ENCODE results near the gene GAS6.

The GAS6 gene

DNA sequence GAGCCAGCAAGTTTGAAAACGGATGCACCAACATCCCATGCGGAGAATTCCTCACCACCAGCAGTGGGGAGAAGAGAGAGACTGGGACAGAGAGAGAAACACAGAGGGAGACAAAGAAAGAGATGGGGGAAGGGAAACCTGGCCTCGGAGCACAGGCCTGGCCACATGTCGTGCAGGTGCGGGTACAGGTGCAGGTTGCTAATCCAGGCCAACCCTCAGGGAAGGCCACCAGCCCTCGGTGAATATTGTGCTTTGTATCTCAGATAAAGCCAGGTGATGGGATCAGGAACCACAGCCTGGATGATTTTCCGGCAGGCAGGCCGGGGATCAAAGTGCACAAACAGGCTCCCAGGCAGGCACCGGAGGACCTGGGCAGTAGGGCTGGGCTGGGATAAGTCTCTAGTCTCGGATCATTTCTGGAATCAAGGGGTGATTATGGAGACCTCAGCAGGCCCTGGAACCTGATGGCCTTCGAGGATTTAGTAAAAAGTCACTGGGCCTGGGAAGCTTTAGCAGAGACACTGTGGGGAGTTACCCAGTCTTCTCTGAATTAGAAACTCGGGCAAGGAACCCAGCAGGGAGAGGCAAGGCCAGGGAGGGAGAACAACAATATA is 3.7 kb downstream of the GAS6 start:
- Histone ChIP-seq H3K9me3 (ENCODE audit: insufficient read depth, low read length, severe bottlenecking) (no peaks in the 10 kb centered on the region), H3K27me3 (ENCODE audit: insufficient read depth, low read length, poor library complexity) (peaks cover 16% of the 10 kb centered on the region), H3K79me2 (ENCODE audit: insufficient read depth, low read length) (no peaks in the 10 kb centered on the region), H3K4me3 (ENCODE audit: low read depth in 1 of 2, low read length in 2 of 2) (no peak overlapping the region), H3K4me2 (ENCODE audit: insufficient read depth, low read length) (no peak overlapping the region), H3K27ac (ENCODE audit: low read length) (no peak overlapping the region), H2AFZ (ENCODE audit: low read depth, low read length) (no peak overlapping the region), H3K9ac (ENCODE audit: low read depth, low read length) (no peak overlapping the region), H3K36me3 (ENCODE audit: insufficient read depth, low read length) (no peaks in the 10 kb centered on the region), H4K20me1 (ENCODE audit: insufficient read depth, low read length) (no peaks in the 10 kb centered on the region), H3K4me1 (ENCODE audit: insufficient read depth, low read length) (peaks cover 13% of the 10 kb centered on the region)
- no peak for TF ChIP-seq EZH2 (IDR thresholded peaks at IDR 0.05; ENCODE audit: borderline replicate concordance, low read depth, low read length, severe bottlenecking)
- TF ChIP-seq, protein P1, sequence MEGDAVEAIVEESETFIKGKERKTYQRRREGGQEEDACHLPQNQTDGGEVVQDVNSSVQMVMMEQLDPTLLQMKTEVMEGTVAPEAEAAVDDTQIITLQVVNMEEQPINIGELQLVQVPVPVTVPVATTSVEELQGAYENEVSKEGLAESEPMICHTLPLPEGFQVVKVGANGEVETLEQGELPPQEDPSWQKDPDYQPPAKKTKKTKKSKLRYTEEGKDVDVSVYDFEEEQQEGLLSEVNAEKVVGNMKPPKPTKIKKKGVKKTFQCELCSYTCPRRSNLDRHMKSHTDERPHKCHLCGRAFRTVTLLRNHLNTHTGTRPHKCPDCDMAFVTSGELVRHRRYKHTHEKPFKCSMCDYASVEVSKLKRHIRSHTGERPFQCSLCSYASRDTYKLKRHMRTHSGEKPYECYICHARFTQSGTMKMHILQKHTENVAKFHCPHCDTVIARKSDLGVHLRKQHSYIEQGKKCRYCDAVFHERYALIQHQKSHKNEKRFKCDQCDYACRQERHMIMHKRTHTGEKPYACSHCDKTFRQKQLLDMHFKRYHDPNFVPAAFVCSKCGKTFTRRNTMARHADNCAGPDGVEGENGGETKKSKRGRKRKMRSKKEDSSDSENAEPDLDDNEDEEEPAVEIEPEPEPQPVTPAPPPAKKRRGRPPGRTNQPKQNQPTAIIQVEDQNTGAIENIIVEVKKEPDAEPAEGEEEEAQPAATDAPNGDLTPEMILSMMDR (IDR thresholded peaks at IDR 0.05; ENCODE audit: borderline replicate concordance, extremely low read depth, low read length, poor library complexity, severe bottlenecking): no peak
- ATAC-seq (ENCODE audit: insufficient read depth, low read depth) (no peak), DNase-seq (peak; percentile 0)

GRCh38 chr13:113859311-113860050 is 4.4 kb downstream of the GAS6 start:
- no peaks in the 10 kb centered on the region for H3K9me3 ChIP-seq (ENCODE audit: insufficient read depth, low read length, severe bottlenecking)
- TF ChIP-seq, protein P1 (IDR thresholded peaks at IDR 0.05; ENCODE audit: borderline replicate concordance, extremely low read depth, low read length, poor library complexity, severe bottlenecking): no peak
- no peak for TF ChIP-seq EZH2 (IDR thresholded peaks at IDR 0.05; ENCODE audit: borderline replicate concordance, low read depth, low read length, severe bottlenecking)
- DNase-seq (peak; percentile 0), ATAC-seq (ENCODE audit: insufficient read depth, low read depth) (no peak)
- no peak overlapping the region for H2AFZ ChIP-seq (ENCODE audit: low read depth, low read length)
- H3K79me2 ChIP-seq (ENCODE audit: insufficient read depth, low read length): no peaks in the 10 kb centered on the region
- no peak overlapping the region for H3K27ac ChIP-seq (ENCODE audit: low read length)
- no peaks in the 10 kb centered on the region for H4K20me1 ChIP-seq (ENCODE audit: insufficient read depth, low read length)
- H3K4me2 ChIP-seq (ENCODE audit: insufficient read depth, low read length): no peak overlapping the region
- H3K36me3 ChIP-seq (ENCODE audit: insufficient read depth, low read length): no peaks in the 10 kb centered on the region
- peaks cover 14% of the 10 kb centered on the region for H3K27me3 ChIP-seq (ENCODE audit: insufficient read depth, low read length, poor library complexity)
- no peak overlapping the region for H3K4me3 ChIP-seq (ENCODE audit: low read depth in 1 of 2, low read length in 2 of 2)
- H3K4me1 ChIP-seq (ENCODE audit: insufficient read depth, low read length): peaks cover 20% of the 10 kb centered on the region
- H3K9ac ChIP-seq (ENCODE audit: low read depth, low read length): no peak overlapping the region

- DNase-seq: no peak
- no peak overlapping the region for H3K4me3 ChIP-seq (ENCODE audit: low read depth in 1 of 2, low read length in 2 of 2)
Observed at GRCh38 chr13:113857531-113858195, 6.2 kb downstream of the GAS6 start.

More at GRCh38 chr13:113857531-113858195, 6.2 kb downstream of the GAS6 start:
- ATAC-seq (ENCODE audit: insufficient read depth, low read depth): no peak
- H3K79me2 ChIP-seq (ENCODE audit: insufficient read depth, low read length): no peaks in the 10 kb centered on the region
- no peak overlapping the region for H3K9ac ChIP-seq (ENCODE audit: low read depth, low read length)
- H3K27me3 ChIP-seq (ENCODE audit: insufficient read depth, low read length, poor library complexity): peaks cover 4% of the 10 kb centered on the region
- no peak overlapping the region for H2AFZ ChIP-seq (ENCODE audit: low read depth, low read length)
- peaks cover 34% of the 10 kb centered on the region for H3K4me1 ChIP-seq (ENCODE audit: insufficient read depth, low read length)
- H3K36me3 ChIP-seq (ENCODE audit: insufficient read depth, low read length): no peaks in the 10 kb centered on the region
- TF ChIP-seq, protein P1 (IDR thresholded peaks at IDR 0.05; ENCODE audit: borderline replicate concordance, extremely low read depth, low read length, poor library complexity, severe bottlenecking): no peak
- no peak for TF ChIP-seq EZH2 (IDR thresholded peaks at IDR 0.05; ENCODE audit: borderline replicate concordance, low read depth, low read length, severe bottlenecking)
- no peaks in the 10 kb centered on the region for H4K20me1 ChIP-seq (ENCODE audit: insufficient read depth, low read length)
- no peaks in the 10 kb centered on the region for H3K9me3 ChIP-seq (ENCODE audit: insufficient read depth, low read length, severe bottlenecking)
- H3K4me2 ChIP-seq (ENCODE audit: insufficient read depth, low read length): no peak overlapping the region
- H3K27ac ChIP-seq (ENCODE audit: low read length): no peak overlapping the region

Measured in DND-41 (cell line).